ENCODE results near the gene YJEFN3.

DNA sequence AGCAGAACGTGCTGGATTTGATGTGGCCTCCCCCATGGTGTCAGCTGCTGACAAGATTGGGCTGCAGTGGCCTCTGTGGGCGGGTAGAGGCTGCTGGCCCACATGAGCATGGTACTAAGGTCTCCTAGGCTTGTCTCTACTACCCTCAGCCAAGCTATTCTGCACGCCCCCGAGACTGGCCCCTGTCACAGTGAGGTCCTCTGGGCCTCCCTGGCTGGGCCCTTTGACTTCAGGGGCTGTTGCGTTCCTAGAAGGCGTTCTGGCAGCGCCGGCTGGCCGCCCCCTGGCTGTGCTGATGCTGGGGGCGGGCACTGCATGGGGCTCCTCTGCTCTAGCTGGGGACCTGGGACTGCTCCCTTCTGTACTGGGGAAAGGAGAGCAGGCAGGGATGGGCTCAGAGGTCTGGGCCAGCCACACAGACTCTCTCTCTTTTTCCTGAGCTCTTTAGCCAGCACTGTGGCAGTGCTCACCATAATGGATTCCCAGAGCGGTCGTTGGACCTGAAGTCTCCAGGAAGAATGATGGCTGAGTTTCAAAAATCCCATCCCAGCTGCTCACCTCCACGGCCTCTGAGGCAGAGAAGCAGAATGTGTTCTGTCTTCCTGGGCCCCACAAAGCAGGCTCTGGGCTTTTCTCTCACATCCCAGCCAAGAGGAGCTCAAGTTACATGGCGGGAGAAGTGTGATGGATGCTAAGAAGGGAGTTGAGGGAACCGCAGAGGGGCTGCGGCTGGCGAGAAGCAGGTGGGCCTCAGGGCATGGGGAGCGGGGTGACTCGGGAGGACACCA is 45.7 kb upstream of the YJEFN3 start:
- TF ChIP-seq, protein P1, sequence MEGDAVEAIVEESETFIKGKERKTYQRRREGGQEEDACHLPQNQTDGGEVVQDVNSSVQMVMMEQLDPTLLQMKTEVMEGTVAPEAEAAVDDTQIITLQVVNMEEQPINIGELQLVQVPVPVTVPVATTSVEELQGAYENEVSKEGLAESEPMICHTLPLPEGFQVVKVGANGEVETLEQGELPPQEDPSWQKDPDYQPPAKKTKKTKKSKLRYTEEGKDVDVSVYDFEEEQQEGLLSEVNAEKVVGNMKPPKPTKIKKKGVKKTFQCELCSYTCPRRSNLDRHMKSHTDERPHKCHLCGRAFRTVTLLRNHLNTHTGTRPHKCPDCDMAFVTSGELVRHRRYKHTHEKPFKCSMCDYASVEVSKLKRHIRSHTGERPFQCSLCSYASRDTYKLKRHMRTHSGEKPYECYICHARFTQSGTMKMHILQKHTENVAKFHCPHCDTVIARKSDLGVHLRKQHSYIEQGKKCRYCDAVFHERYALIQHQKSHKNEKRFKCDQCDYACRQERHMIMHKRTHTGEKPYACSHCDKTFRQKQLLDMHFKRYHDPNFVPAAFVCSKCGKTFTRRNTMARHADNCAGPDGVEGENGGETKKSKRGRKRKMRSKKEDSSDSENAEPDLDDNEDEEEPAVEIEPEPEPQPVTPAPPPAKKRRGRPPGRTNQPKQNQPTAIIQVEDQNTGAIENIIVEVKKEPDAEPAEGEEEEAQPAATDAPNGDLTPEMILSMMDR (IDR thresholded peaks at IDR 0.05), result no peak
- TF ChIP-seq EZH2 (IDR thresholded peaks at IDR 0.05), result no peak
- TF ChIP-seq EZH2phosphoT487 (IDR thresholded peaks at IDR 0.05), result no peak
